Ovary (tissue), 3 donors: Measurements from ENCODE around the gene AGTR1.

Experiments
- CTCF ChIP-seq, 3 donors: fragments of 450-650 bp in 2 of 3; fragments of 200-600 bp in 1 of 3; IDR thresholded peaks; one replicate each; pipeline versions ENCODE4 v1.5.1 to v1.8.0; 2016 to 2022; ENCODE audit warnings: antibody characterized with exemption in 3 of 3, mild to moderate bottlenecking in 1 of 3
- POLR2A ChIP-seq: fragments of 450-650 bp; IDR thresholded peaks from one replicate; pipeline ENCODE4 v1.6.1; 2017; ENCODE audit warnings: antibody characterized with exemption, mild to moderate bottlenecking, moderate library complexity
- donor health status: DM: no; HTN: no; CAD: no.

- no peak for TF ChIP-seq CTCF (IDR thresholded peaks at IDR 0.05)
- TF ChIP-seq POLR2A: no peak
Observed at GRCh38 chr3:148727231-148727630, 29.5 kb downstream of the AGTR1 start.
